ENCODE measurements around the gene KRT79.

DNA sequence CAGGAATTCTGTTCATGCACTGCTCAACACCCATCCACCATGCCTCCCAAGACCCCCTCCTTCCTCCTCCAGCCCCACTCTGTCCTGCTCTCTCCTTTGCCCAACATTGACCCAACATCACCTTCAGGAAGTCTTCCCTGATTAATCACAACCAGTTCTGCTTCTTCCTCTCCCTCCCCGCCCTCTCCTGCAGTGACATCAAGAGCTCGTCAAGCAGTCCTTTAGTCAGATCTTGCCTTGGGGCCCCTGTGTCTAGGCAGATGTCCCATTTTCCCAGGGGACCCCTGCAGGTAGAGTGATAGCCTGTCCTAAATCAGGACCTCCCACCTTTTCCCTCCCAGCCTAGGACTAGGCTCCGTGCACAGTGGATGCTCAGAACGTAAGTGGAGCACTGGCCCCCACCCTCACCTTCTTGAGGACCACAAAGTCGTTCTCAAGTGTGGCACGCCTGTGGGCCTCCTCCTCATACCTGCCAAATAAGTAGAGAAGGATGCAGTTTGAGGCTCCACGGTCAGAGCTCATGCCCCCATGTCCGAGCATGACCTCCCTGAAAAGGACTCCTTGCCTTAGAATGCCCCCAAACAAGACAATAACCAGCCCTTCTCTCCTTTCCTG is 12.4 kb upstream of the KRT79 start:
- no peak for TF ChIP-seq POLR2A (IDR thresholded peaks at IDR 0.05)
- TF ChIP-seq, protein P1, sequence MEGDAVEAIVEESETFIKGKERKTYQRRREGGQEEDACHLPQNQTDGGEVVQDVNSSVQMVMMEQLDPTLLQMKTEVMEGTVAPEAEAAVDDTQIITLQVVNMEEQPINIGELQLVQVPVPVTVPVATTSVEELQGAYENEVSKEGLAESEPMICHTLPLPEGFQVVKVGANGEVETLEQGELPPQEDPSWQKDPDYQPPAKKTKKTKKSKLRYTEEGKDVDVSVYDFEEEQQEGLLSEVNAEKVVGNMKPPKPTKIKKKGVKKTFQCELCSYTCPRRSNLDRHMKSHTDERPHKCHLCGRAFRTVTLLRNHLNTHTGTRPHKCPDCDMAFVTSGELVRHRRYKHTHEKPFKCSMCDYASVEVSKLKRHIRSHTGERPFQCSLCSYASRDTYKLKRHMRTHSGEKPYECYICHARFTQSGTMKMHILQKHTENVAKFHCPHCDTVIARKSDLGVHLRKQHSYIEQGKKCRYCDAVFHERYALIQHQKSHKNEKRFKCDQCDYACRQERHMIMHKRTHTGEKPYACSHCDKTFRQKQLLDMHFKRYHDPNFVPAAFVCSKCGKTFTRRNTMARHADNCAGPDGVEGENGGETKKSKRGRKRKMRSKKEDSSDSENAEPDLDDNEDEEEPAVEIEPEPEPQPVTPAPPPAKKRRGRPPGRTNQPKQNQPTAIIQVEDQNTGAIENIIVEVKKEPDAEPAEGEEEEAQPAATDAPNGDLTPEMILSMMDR (IDR thresholded peaks at IDR 0.05): no peak
